ENCODE measurements around the gene NTM.

GRCh38 chr11:131955904-131956303 lies 585.5 kb downstream of the NTM start:
- TF ChIP-seq CTCF (conservative IDR thresholded peaks at IDR 0.05 in 1 of 2, IDR thresholded peaks at IDR 0.05 in 1 of 2; ENCODE audit: low read depth in 1 of 2, low read length in 2 of 2) (no peak), EZH2 (IDR thresholded peaks at IDR 0.05; ENCODE audit: low read length, missing control alignments) (no peak)
